GM13977 (cell line): ENCODE data around the gene SSR1.
"Not testable (repeated sequence)": the region's sequence is repeated elsewhere in the genome, so short reads cannot be mapped to it uniquely, and the experiment has no call there.

ENCODE experiments used
- DNase-seq: peaks from one replicate; pipeline ENCODE4 v3.0.0; 2012; ENCODE audit warnings: low spot score
- CTCF ChIP-seq: IDR thresholded peaks from 2 replicates; pipeline ENCODE4 v1.5.1; 2012; ENCODE audit warnings: mild to moderate bottlenecking, control low read depth; ENCODE audit not compliant: insufficient read depth; ENCODE audit errors: extremely low read depth, missing control alignments
- in situ Hi-C: fragments of 300-500 bp; cut with MboI; formaldehyde crosslinking; loops from one replicate; pipeline ENCODE4 v1.12.0; 2022; ENCODE audit warnings: low sequenced_read_pairs, low pct_unique_long_range_greater_than_20kb, mixed read lengths, inconsistent platforms; ENCODE audit not compliant: unreplicated experiment

Gene SSR1

GRCh38 chr6:7315948-7316365 lies 3.0 kb upstream of the SSR1 start:
- in situ Hi-C loops = no loop called here
- no peak for DNase-seq
- no peak for TF ChIP-seq CTCF

- DNase-seq, in situ Hi-C loops: not testable (repeated sequence)
Observed at GRCh38 chr6:7315087-7315947, 2.3 kb upstream of the SSR1 start.

GRCh38 chr6:7314414-7314813 lies 1.4 kb upstream of the SSR1 start:
- no peak for TF ChIP-seq CTCF
- no peak for DNase-seq
- in situ Hi-C loops = no loop called here

GRCh38 chr6:7313505-7314165 lies 636 bp upstream of the SSR1 start:
- no peak for DNase-seq
- TF ChIP-seq CTCF = no peak
- in situ Hi-C loops = no loop called here

GRCh38 chr6:7311917-7312615 lies 933 bp downstream of the SSR1 start:
- TF ChIP-seq CTCF = no peak
- in situ Hi-C loops = no loop called here
- DNase-seq = peak; percentile 45

GRCh38 chr6:7311176-7311575 lies 1.8 kb downstream of the SSR1 start:
- in situ Hi-C loops = no loop called here
- no peak for TF ChIP-seq CTCF
- no peak for DNase-seq
